Measurements from ENCODE around the gene BAAT.

Gene BAAT

DNA sequence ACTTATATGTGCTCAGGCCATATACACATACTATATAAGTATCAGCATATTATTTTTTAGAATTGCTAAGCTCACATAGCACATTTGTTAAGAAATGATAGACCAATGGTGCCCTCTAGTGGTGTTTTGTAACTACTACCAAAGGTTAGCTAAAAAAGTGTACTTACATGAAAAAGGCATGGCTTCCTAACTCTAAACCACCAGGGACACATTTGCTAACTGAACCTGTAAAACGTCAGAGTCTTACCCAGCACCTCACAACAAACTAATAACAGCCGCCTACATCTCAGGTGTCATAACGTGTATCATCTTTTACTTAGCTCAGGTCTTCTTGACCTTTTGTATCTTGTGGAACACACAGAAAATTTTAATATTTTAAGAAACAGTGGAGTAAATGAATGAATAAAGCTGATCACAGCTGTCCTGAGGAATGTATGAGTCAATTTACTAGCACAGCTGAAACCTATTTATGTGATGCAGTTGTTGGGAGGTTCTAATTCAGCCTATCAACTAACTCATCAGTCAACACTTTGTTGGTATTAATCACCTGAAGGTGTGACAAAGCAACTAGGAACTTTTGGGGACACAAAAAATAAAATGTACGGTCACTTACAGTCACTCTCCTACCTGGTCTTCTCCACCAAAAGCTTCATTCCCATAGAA, 72.9 kb downstream of the BAAT start:
- DNase-seq, result peak; percentile 66

GRCh38 chr9:101311191-101311590, 73.6 kb downstream of the BAAT start:
- DNase-seq, result no peak

All from NCI-H1105 (cell line).